Cardiac muscle cell (in vitro differentiated cells and primary cell): Measurements from ENCODE around the gene LRRTM3. TPM values are rescaled to one million over a fixed set of nuclear protein-coding genes. Genes with fewer than 3 reads are reported as not detected.

Source experiments
- DNase-seq, 2 donors: peaks; one replicate each; pipeline versions ENCODE4 v3.0.0 to v3.0.0-alpha.2; 2010 to 2017; ENCODE audit warnings: low read depth in 1 of 2, low spot score in 1 of 2
- H3K27ac ChIP-seq: fragments of 200-600 bp; sonication (generic); 2 replicates; pipeline ENCODE4 v1.5.1; 2016
- H3K27me3 ChIP-seq: fragments of 200-600 bp; sonication (generic); 2 replicates; pipeline ENCODE4 v1.6.0; 2016; ENCODE audit warnings: control low read depth
- H3K36me3 ChIP-seq: fragments of 200-600 bp; sonication (generic); 2 replicates; pipeline ENCODE4 v1.5.1; 2016; ENCODE audit warnings: control low read depth
- H3K4me1 ChIP-seq: fragments of 200-600 bp; sonication (generic); 2 replicates; pipeline ENCODE4 v1.8.1; 2017; ENCODE audit warnings: low read depth, mild to moderate bottlenecking, mixed run types
- H3K4me3 ChIP-seq: fragments of 200-600 bp; sonication (generic); 2 replicates; pipeline ENCODE4 v1.5.1; 2016; ENCODE audit warnings: mild to moderate bottlenecking
- H3K9me3 ChIP-seq: fragments of 200-600 bp; sonication (generic); 2 replicates; pipeline ENCODE4 v1.5.1; 2017; ENCODE audit warnings: low read depth, mild to moderate bottlenecking, control low read depth
- CTCF ChIP-seq: IDR thresholded peaks from 2 replicates; pipeline ENCODE4 v1.5.1; 2012; ENCODE audit warnings: low read depth, mild to moderate bottlenecking, low read length
- polyA plus RNA-seq: library from polyadenylated mRNA; unstranded; fragments of >200 nt; fragmentation: Nextera tagmentation; extraction: Ambion mirVana; gene quantifications from 2 replicates; pipeline ENCODE4 v1.2.1, GENCODE V29; 2016
- total RNA-seq: library from RNA; depleted of rRNA; stranded (reverse); fragments of >200 nt; gene quantifications from 2 replicates; pipeline ENCODE4 v1.2.3, GENCODE V29; 2016

The LRRTM3 gene
- total and polyA plus RNA-seq, 2 experiments from 2014 or later: 0.98 to 3.6 TPM

DNA sequence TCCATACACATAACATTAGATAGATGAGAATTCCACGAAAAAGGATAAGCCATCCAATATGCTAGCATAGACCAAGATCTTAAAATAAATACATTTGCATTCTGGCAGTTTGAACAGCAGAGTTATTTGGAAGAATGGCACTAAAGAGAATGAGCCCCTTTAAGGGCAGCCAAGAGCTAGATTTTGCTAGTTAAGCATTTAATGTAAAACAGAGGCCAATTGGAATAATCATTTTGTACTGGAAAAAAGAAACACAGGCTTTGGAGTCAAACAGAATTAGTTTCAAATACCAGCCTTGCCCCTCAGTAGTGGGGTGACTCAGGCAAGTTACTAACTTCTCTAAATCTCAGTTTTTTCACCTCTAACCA, 56.2 kb downstream of the LRRTM3 start:
- no peak for TF ChIP-seq CTCF
- no peak overlapping the region for H3K4me3 ChIP-seq

GRCh38 chr10:66982792-66983474, 57.1 kb downstream of the LRRTM3 start:
- no peaks in the 10 kb centered on the region for H3K9me3 ChIP-seq
- no peak overlapping the region for H3K27ac ChIP-seq
- H3K4me1 ChIP-seq: no peaks in the 10 kb centered on the region
- no peak for TF ChIP-seq CTCF
- no peak overlapping the region for H3K4me3 ChIP-seq
- DNase-seq: no peak
- H3K27me3 ChIP-seq: no peaks in the 10 kb centered on the region
- no peaks in the 10 kb centered on the region for H3K36me3 ChIP-seq

More for the DNA sequence above, 56.2 kb downstream of the LRRTM3 start:
- H3K36me3 ChIP-seq: no peaks in the 10 kb centered on the region
- no peak for DNase-seq
- no peaks in the 10 kb centered on the region for H3K27me3 ChIP-seq
- no peak overlapping the region for H3K27ac ChIP-seq
- H3K9me3 ChIP-seq: no peaks in the 10 kb centered on the region
- H3K4me1 ChIP-seq: no peaks in the 10 kb centered on the region

GRCh38 chr10:66983475-66983818, 57.6 kb downstream of the LRRTM3 start:
- Histone ChIP-seq H3K27me3 (no peaks in the 10 kb centered on the region), H3K36me3 (no peaks in the 10 kb centered on the region), H3K4me3 (no peak overlapping the region), H3K4me1 (no peaks in the 10 kb centered on the region), H3K9me3 (no peaks in the 10 kb centered on the region), H3K27ac (no peak overlapping the region)
- DNase-seq: no peak
- no peak for TF ChIP-seq CTCF

GRCh38 chr10:66990143-66990830, 64.5 kb downstream of the LRRTM3 start:
- DNase-seq: no peak
- H3K27ac ChIP-seq: no peak overlapping the region
- no peak overlapping the region for H3K4me3 ChIP-seq
- H3K9me3 ChIP-seq: no peaks in the 10 kb centered on the region
- no peaks in the 10 kb centered on the region for H3K4me1 ChIP-seq
- H3K27me3 ChIP-seq: no peaks in the 10 kb centered on the region
- no peaks in the 10 kb centered on the region for H3K36me3 ChIP-seq
- TF ChIP-seq CTCF: no peak

DNA sequence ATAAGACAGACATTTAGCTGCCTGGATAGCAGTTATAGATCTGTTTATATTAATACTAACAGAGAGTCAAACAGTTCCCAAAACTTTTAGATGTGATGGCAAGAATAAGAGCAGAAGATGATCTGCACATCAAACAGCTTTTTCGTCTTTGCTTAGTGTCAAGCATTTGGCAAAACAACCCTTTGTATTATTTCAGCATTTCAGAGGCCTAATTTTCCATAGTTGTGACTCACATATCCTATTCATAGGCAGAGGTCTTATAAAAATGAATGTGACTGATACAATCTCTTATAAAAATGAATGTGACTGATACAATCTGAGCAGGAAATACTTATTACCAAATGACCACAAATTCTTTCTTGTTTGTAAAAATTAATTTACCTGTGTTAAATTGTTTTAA, 71.2 kb downstream of the LRRTM3 start:
- Histone ChIP-seq H3K9me3 (no peaks in the 10 kb centered on the region), H3K4me3 (no peak overlapping the region), H3K27ac (no peak overlapping the region), H3K4me1 (no peaks in the 10 kb centered on the region), H3K36me3 (no peaks in the 10 kb centered on the region), H3K27me3 (no peaks in the 10 kb centered on the region)
- DNase-seq: no peak
- no peak for TF ChIP-seq CTCF
